ENCODE data around the gene HLA-DRB5. TPM values are rescaled to one million over a fixed set of nuclear protein-coding genes. Genes with fewer than 3 reads are reported as not detected.
"Not testable (repeated sequence)": the region's sequence is repeated elsewhere in the genome, so short reads cannot be mapped to it uniquely, and the experiment has no call there.

HLA-DRB5 gene
- total RNA-seq, 1 donor from 2014 or later = not detected

- Mint-ChIP-seq H3K27ac (ENCODE audit: unreplicated experiment) (no peak overlapping the region), H3K27me3 (ENCODE audit: unreplicated experiment) (peaks cover 2% of the 10 kb centered on the region), H3K4me3 (ENCODE audit: unreplicated experiment) (no peak overlapping the region), H3K4me1 (ENCODE audit: low read depth, unreplicated experiment) (no peaks in the 10 kb centered on the region), H3K9me3 (ENCODE audit: unreplicated experiment) (peaks cover 2% of the 10 kb centered on the region), H3K36me3 (ENCODE audit: unreplicated experiment) (no peaks in the 10 kb centered on the region)
- TF ChIP-seq CTCF (IDR thresholded peaks at IDR 0.05; ENCODE audit: partially characterized antibody, unreplicated experiment) = no peak
- no peak for DNase-seq
Measured at GRCh38 chr6:32484614-32484998, 45.5 kb downstream of the HLA-DRB5 start.

GRCh38 chr6:32483968-32484613 lies 46.0 kb downstream of the HLA-DRB5 start:
- H3K9me3 Mint-ChIP-seq (ENCODE audit: unreplicated experiment) = peaks cover 2% of the 10 kb centered on the region
- H3K4me3 Mint-ChIP-seq (ENCODE audit: unreplicated experiment) = no peak overlapping the region
- no peak overlapping the region for H3K27ac Mint-ChIP-seq (ENCODE audit: unreplicated experiment)
- TF ChIP-seq CTCF (IDR thresholded peaks at IDR 0.05; ENCODE audit: partially characterized antibody, unreplicated experiment) = no peak
- no peak for DNase-seq
- peaks cover 2% of the 10 kb centered on the region for H3K27me3 Mint-ChIP-seq (ENCODE audit: unreplicated experiment)
- H3K4me1 Mint-ChIP-seq (ENCODE audit: low read depth, unreplicated experiment) = no peaks in the 10 kb centered on the region
- H3K36me3 Mint-ChIP-seq (ENCODE audit: unreplicated experiment) = no peaks in the 10 kb centered on the region

GRCh38 chr6:32475392-32476206 lies 54.5 kb downstream of the HLA-DRB5 start:
- Mint-ChIP-seq H3K4me1 (ENCODE audit: low read depth, unreplicated experiment) (no peaks in the 10 kb centered on the region), H3K27me3 (ENCODE audit: unreplicated experiment) (peaks cover 1% of the 10 kb centered on the region)

GRCh38 chr6:32473376-32474348 lies 56.4 kb downstream of the HLA-DRB5 start:
- not testable (repeated sequence) for H3K4me3 Mint-ChIP-seq (ENCODE audit: unreplicated experiment); DNase-seq; H3K27ac Mint-ChIP-seq (ENCODE audit: unreplicated experiment); H3K27me3 Mint-ChIP-seq (ENCODE audit: unreplicated experiment); H3K4me1 Mint-ChIP-seq (ENCODE audit: low read depth, unreplicated experiment); H3K36me3 Mint-ChIP-seq (ENCODE audit: unreplicated experiment); H3K9me3 Mint-ChIP-seq (ENCODE audit: unreplicated experiment)

More at GRCh38 chr6:32475392-32476206, 54.5 kb downstream of the HLA-DRB5 start:
- no peak for DNase-seq
- no peaks in the 10 kb centered on the region for H3K9me3 Mint-ChIP-seq (ENCODE audit: unreplicated experiment)
- TF ChIP-seq CTCF (IDR thresholded peaks at IDR 0.05; ENCODE audit: partially characterized antibody, unreplicated experiment) = no peak
- H3K4me3 Mint-ChIP-seq (ENCODE audit: unreplicated experiment) = no peak overlapping the region
- H3K27ac Mint-ChIP-seq (ENCODE audit: unreplicated experiment) = no peak overlapping the region
- H3K36me3 Mint-ChIP-seq (ENCODE audit: unreplicated experiment) = no peaks in the 10 kb centered on the region

GRCh38 chr6:32472781-32473375 lies 57.2 kb downstream of the HLA-DRB5 start:
- no peak for TF ChIP-seq CTCF (IDR thresholded peaks at IDR 0.05; ENCODE audit: partially characterized antibody, unreplicated experiment)
- no peak overlapping the region for H3K27ac Mint-ChIP-seq (ENCODE audit: unreplicated experiment)
- no peak for DNase-seq
- H3K4me3 Mint-ChIP-seq (ENCODE audit: unreplicated experiment) = no peak overlapping the region
- H3K36me3 Mint-ChIP-seq (ENCODE audit: unreplicated experiment) = no peaks in the 10 kb centered on the region
- H3K27me3 Mint-ChIP-seq (ENCODE audit: unreplicated experiment) = peaks cover 1% of the 10 kb centered on the region
- H3K9me3 Mint-ChIP-seq (ENCODE audit: unreplicated experiment) = no peaks in the 10 kb centered on the region
- H3K4me1 Mint-ChIP-seq (ENCODE audit: low read depth, unreplicated experiment) = no peaks in the 10 kb centered on the region

DNA sequence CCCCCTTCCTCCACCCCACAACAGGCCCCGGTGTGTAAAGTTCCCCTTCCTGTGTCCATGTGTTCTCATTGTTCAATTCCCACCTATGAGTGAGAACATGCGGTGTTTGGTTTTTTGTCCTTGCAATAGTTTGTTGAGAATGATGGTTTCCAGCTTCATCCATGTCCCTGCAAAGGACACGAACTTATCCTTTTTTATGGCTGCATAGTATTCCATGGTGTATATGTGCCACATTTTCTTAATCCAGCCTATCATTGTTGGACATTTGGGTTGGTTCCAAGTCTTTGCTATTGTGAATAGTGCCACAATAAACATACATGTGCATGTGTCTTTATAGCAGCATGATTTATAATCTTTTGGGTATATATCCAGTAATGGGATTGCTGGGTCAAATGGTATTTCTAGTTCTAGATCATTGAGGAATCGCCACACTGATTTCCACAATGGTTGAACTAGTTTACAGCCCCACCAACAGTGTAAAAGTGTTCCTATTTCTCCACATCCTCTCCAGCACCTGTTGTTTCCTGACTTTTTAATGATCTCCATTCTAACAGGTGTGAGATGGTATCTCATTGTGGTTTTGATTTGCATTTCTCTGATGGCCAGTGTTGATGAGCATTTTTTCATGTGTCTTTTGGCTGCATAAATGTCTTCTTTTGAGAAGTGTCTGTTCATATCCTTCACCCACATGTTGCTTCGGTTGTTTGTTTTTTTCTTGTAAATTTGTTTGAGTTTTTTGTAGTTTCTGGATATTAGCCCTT lies 62.2 kb downstream of the HLA-DRB5 start:
- not testable (repeated sequence) for H3K36me3 Mint-ChIP-seq (ENCODE audit: unreplicated experiment); H3K27me3 Mint-ChIP-seq (ENCODE audit: unreplicated experiment); H3K9me3 Mint-ChIP-seq (ENCODE audit: unreplicated experiment); H3K4me1 Mint-ChIP-seq (ENCODE audit: low read depth, unreplicated experiment); H3K4me3 Mint-ChIP-seq (ENCODE audit: unreplicated experiment); DNase-seq; H3K27ac Mint-ChIP-seq (ENCODE audit: unreplicated experiment)

Measured in glutamatergic neuron (in vitro differentiated cells).